Midbrain (tissue), 1 donor: ENCODE measurements around the gene PCDHB11.
"Not testable (repeated sequence)": the region's sequence is repeated elsewhere in the genome, so short reads cannot be mapped to it uniquely, and the experiment has no call there.

Source experiments
- DNase-seq: peaks from one replicate; lab custom pipeline; 2025; lab: John Stamatoyannopoulos, UW

The PCDHB11 gene

GRCh38 chr5:141241496-141241895 lies 42.1 kb downstream of the PCDHB11 start:
- DNase-seq = no peak

GRCh38 chr5:141245250-141245717 lies 45.9 kb downstream of the PCDHB11 start, which contains the start of gene PCDHB15:
PCDHB15 (plus strand) TSS chr5:141245395; CDS start chr5:141245579, 184 bp downstream.
- DNase-seq = peak; percentile 11

- DNase-seq = not testable (repeated sequence)
Measured at GRCh38 chr5:141246971-141247370, 47.5 kb downstream of the PCDHB11 start.

GRCh38 chr5:141247434-141247833 lies 48.0 kb downstream of the PCDHB11 start:
- DNase-seq = not testable (repeated sequence)

- no peak for DNase-seq
Measured at GRCh38 chr5:141250576-141250975, 51.1 kb downstream of the PCDHB11 start.
